ENCODE measurements around the gene GALR2. TPM values are rescaled to one million over a fixed set of nuclear protein-coding genes. Genes with fewer than 3 reads are reported as not detected.

GALR2 gene
- total RNA-seq, 2 experiments from 2014 or later: 0.59 to 1.0 TPM

- CTCF ChIA-PET: no interaction called here
Observed at GRCh38 chr17:76085066-76085730, 10.6 kb downstream of the GALR2 start.

GRCh38 chr17:76085731-76086366, 11.3 kb downstream of the GALR2 start:
- peak overlapping the region in 1 of 2 donors; percentile 2 for H3K27ac ChIP-seq (ENCODE audit: low read depth in 1 of 2, low read length in 2 of 2)
- no peaks in the 10 kb centered on the region for H3K4me1 Mint-ChIP-seq (ENCODE audit: low read depth)
- ATAC-seq (ENCODE audit: poor library complexity) (no peak), DNase-seq (peak in 1 of 14 experiments; percentile 8)
- H3K36me3 Mint-ChIP-seq (ENCODE audit: low read depth): peaks cover 62% of the 10 kb centered on the region
- H3K4me3 Mint-ChIP-seq: no peak overlapping the region
- intact Hi-C loops (cut with DNase I, micrococcal nuclease): no loop called here
- H3K27me3 ChIP-seq (ENCODE audit: control insufficient read depth in 1 of 2, insufficient read depth in 2 of 2, low read length in 2 of 2): no peaks in the 10 kb centered on the region
- peaks cover 84% of the 10 kb centered on the region for H3K36me3 ChIP-seq (ENCODE audit: insufficient read depth, low read length)
- no peaks in the 10 kb centered on the region for H3K27me3 Mint-ChIP-seq
- peaks cover under 1% of the 10 kb centered on the region for H3K4me1 ChIP-seq (ENCODE audit: insufficient read depth, low read length)
- no peak overlapping the region for H3K4me3 ChIP-seq (ENCODE audit: low read length)
- POLR2A ChIA-PET: no interaction called here
- no peaks in the 10 kb centered on the region for H3K9me3 ChIP-seq (ENCODE audit: control insufficient read depth in 1 of 2, insufficient read depth in 1 of 2, low read length in 2 of 2)
- H3K27ac Mint-ChIP-seq: no peak overlapping the region
- CTCF ChIA-PET: no interaction called here
- no peak for TF ChIP-seq CTCF (IDR thresholded peaks at IDR 0.05)
- no peaks in the 10 kb centered on the region for H3K9me3 Mint-ChIP-seq

More at GRCh38 chr17:76085066-76085730, 10.6 kb downstream of the GALR2 start:
- Mint-ChIP-seq H3K4me3 (no peak overlapping the region), H3K9me3 (no peaks in the 10 kb centered on the region), H3K27me3 (no peaks in the 10 kb centered on the region), H3K27ac (no peak overlapping the region), H3K36me3 (ENCODE audit: low read depth) (peaks cover 57% of the 10 kb centered on the region), H3K4me1 (ENCODE audit: low read depth) (no peaks in the 10 kb centered on the region)
- H3K4me1 ChIP-seq (ENCODE audit: insufficient read depth, low read length): peaks cover 2% of the 10 kb centered on the region
- no peak overlapping the region for H3K4me3 ChIP-seq (ENCODE audit: low read length)
- H3K36me3 ChIP-seq (ENCODE audit: insufficient read depth, low read length): peaks cover 78% of the 10 kb centered on the region
- POLR2A ChIA-PET: no interaction called here
- ATAC-seq (ENCODE audit: poor library complexity) (no peak), DNase-seq (no peak)
- TF ChIP-seq CTCF (IDR thresholded peaks at IDR 0.05): no peak
- H3K27me3 ChIP-seq (ENCODE audit: control insufficient read depth in 1 of 2, insufficient read depth in 2 of 2, low read length in 2 of 2): no peaks in the 10 kb centered on the region
- no peaks in the 10 kb centered on the region for H3K9me3 ChIP-seq (ENCODE audit: control insufficient read depth in 1 of 2, insufficient read depth in 1 of 2, low read length in 2 of 2)
- intact Hi-C loops (cut with DNase I, micrococcal nuclease): no loop called here
- peak overlapping the region in 1 of 2 donors; percentile 2 for H3K27ac ChIP-seq (ENCODE audit: low read depth in 1 of 2, low read length in 2 of 2)

GRCh38 chr17:76086384-76086783, 11.8 kb downstream of the GALR2 start:
- POLR2A ChIA-PET: no interaction called here
- H3K9me3 ChIP-seq (ENCODE audit: control insufficient read depth in 1 of 2, insufficient read depth in 1 of 2, low read length in 2 of 2): no peaks in the 10 kb centered on the region
- H3K36me3 Mint-ChIP-seq (ENCODE audit: low read depth): peaks cover 67% of the 10 kb centered on the region
- CTCF ChIA-PET: no interaction called here
- peaks cover 5% of the 10 kb centered on the region for H3K4me1 ChIP-seq (ENCODE audit: insufficient read depth, low read length)
- H3K4me3 ChIP-seq (ENCODE audit: low read length): no peak overlapping the region
- intact Hi-C loops (cut with DNase I, micrococcal nuclease): no loop called here
- DNase-seq (no peak), ATAC-seq (ENCODE audit: poor library complexity) (no peak)
- H3K4me3 Mint-ChIP-seq: no peak overlapping the region
- no peak for TF ChIP-seq CTCF (IDR thresholded peaks at IDR 0.05)
- H3K36me3 ChIP-seq (ENCODE audit: insufficient read depth, low read length): peaks cover 89% of the 10 kb centered on the region
- no peak overlapping the region for H3K27ac ChIP-seq (ENCODE audit: low read depth in 1 of 2, low read length in 2 of 2)
- H3K27me3 Mint-ChIP-seq: no peaks in the 10 kb centered on the region
- H3K27ac Mint-ChIP-seq: no peak overlapping the region
- H3K9me3 Mint-ChIP-seq: no peaks in the 10 kb centered on the region
- no peaks in the 10 kb centered on the region for H3K4me1 Mint-ChIP-seq (ENCODE audit: low read depth)
- no peaks in the 10 kb centered on the region for H3K27me3 ChIP-seq (ENCODE audit: control insufficient read depth in 1 of 2, insufficient read depth in 2 of 2, low read length in 2 of 2)

All from CD4-positive, alpha-beta T cell (primary cell).